CD14-positive monocyte (primary cell): ENCODE measurements around the gene FADS1. TPM values are rescaled to one million over a fixed set of nuclear protein-coding genes. Genes with fewer than 3 reads are reported as not detected.
A peak's percentile ranks its signal among the peaks of the same experiment; 100 is the strongest.

Source experiments
- DNase-seq, 3 donors: peaks; one replicate each; pipeline ENCODE4 v3.0.0-alpha.2; 2011 to 2022
- H2AFZ ChIP-seq: 2 replicates; pipeline ENCODE4 v1.6.0; 2012; ENCODE audit warnings: mild to moderate bottlenecking, low read depth, low read length, inconsistent platforms; ENCODE audit not compliant: insufficient read depth, poor library complexity, severe bottlenecking
- H3K27ac ChIP-seq, 2 donors: 1 replicate in 1 of 2; 2 replicates in 1 of 2; pipeline ENCODE4 v1.5.1; 2012 to 2013; ENCODE audit warnings: low read length in 2 of 2, control low read depth in 1 of 2, inconsistent platforms in 1 of 2, low read depth in 1 of 2, mild to moderate bottlenecking in 1 of 2
- H3K27me3 ChIP-seq, 2 donors: one replicate each; pipeline versions ENCODE4 v1.6.0 to v1.6.1; 2011 to 2013; ENCODE audit warnings: low read length in 2 of 2; ENCODE audit not compliant: control insufficient read depth in 2 of 2, insufficient read depth in 2 of 2
- H3K36me3 ChIP-seq, 2 donors: replicated peaks in 1 of 2; 1 replicate in 1 of 2; 2 replicates in 1 of 2; pipeline versions ENCODE4 v1.5.1 to v1.6.1; 2012 to 2013; ENCODE audit warnings: low read length in 2 of 2, control low read depth in 1 of 2, inconsistent platforms in 1 of 2, mild to moderate bottlenecking in 1 of 2; ENCODE audit not compliant: insufficient read depth in 2 of 2, control insufficient read depth in 1 of 2
- H3K4me1 ChIP-seq, 2 donors: 1 replicate in 1 of 2; 2 replicates in 1 of 2; pipeline versions ENCODE4 v1.5.1 to v1.6.1; 2012 to 2013; ENCODE audit warnings: low read length in 2 of 2, control low read depth in 1 of 2, inconsistent platforms in 1 of 2, mild to moderate bottlenecking in 1 of 2, moderate library complexity in 1 of 2; ENCODE audit not compliant: insufficient read depth in 2 of 2, control insufficient read depth in 1 of 2
- H3K4me2 ChIP-seq: replicated peaks from 2 replicates; pipeline ENCODE3; 2012; ENCODE audit warnings: low read length, moderate library complexity, mild to moderate bottlenecking; ENCODE audit not compliant: poor library complexity, severe bottlenecking; ENCODE audit errors: extremely low read depth
- H3K4me3 ChIP-seq, 3 experiments: fragments of 200-600 bp in 1 of 3; sonication (generic) in 1 of 3; replicated peaks in 1 of 3; 1 replicate in 2 of 3; 2 replicates in 1 of 3; pipeline ENCODE4 v1.5.1; 2011 to 2013; ENCODE audit warnings: low read length in 3 of 3, mild to moderate bottlenecking in 3 of 3, control low read depth in 2 of 3, low read depth in 2 of 3, inconsistent platforms in 1 of 3, moderate library complexity in 1 of 3
- H3K79me2 ChIP-seq: 2 replicates; pipeline ENCODE4 v1.6.0; 2012; ENCODE audit warnings: mild to moderate bottlenecking, control low read depth, inconsistent platforms, low read length, moderate library complexity; ENCODE audit not compliant: insufficient read depth
- H3K9ac ChIP-seq: 2 replicates; pipeline ENCODE4 v1.6.0; 2017; ENCODE audit warnings: low read length, mild to moderate bottlenecking; ENCODE audit not compliant: insufficient read depth, poor library complexity, severe bottlenecking
- H3K9me3 ChIP-seq, 2 donors: replicated peaks in 1 of 2; 1 replicate in 1 of 2; 2 replicates in 1 of 2; pipeline versions ENCODE4 v1.5.1 to v1.6.1; 2012 to 2013; ENCODE audit warnings: low read length in 2 of 2, control low read depth in 1 of 2; ENCODE audit not compliant: control insufficient read depth in 1 of 2, insufficient read depth in 1 of 2
- H4K20me1 ChIP-seq: 2 replicates; pipeline ENCODE4 v1.6.0; 2012; ENCODE audit warnings: mild to moderate bottlenecking, low read length, control low read depth, moderate library complexity; ENCODE audit not compliant: insufficient read depth
- H3K27ac Mint-ChIP-seq, 7 donors: one replicate each; pipeline ENCODE4 v1.8.0; 2020; ENCODE audit warnings: mild to moderate bottlenecking in 7 of 7, mixed read lengths in 7 of 7, moderate library complexity in 6 of 7, inconsistent platforms in 2 of 7
- H3K27me3 Mint-ChIP-seq, 3 donors: one replicate each; pipeline ENCODE4 v1.8.0; 2021 to 2022; ENCODE audit warnings: low read depth in 3 of 3, mild to moderate bottlenecking in 3 of 3, mixed read lengths in 3 of 3, moderate library complexity in 3 of 3, inconsistent platforms in 1 of 3
- H3K36me3 Mint-ChIP-seq, 2 donors: one replicate each; pipeline ENCODE4 v1.8.0; 2020; ENCODE audit warnings: mixed read lengths in 2 of 2, inconsistent platforms in 1 of 2, mild to moderate bottlenecking in 1 of 2
- H3K4me1 Mint-ChIP-seq: one replicate; pipeline ENCODE4 v1.8.0; 2020; ENCODE audit warnings: mild to moderate bottlenecking, mixed read lengths
- H3K4me3 Mint-ChIP-seq, 2 donors: one replicate each; pipeline ENCODE4 v1.8.0; 2020; ENCODE audit warnings: mild to moderate bottlenecking in 2 of 2, mixed read lengths in 2 of 2, moderate library complexity in 1 of 2
- H3K9me3 Mint-ChIP-seq, 7 donors: one replicate each; pipeline ENCODE4 v1.8.0; 2020 to 2022; ENCODE audit warnings: mixed read lengths in 7 of 7, mild to moderate bottlenecking in 6 of 7, moderate library complexity in 6 of 7, inconsistent platforms in 2 of 7
- WGBS: methylation state at CpG from one replicate; pipeline ENCODE4 v1.1.5; 2013; ENCODE audit warnings: missing lambda C conversion rate; ENCODE audit not compliant: insufficient coverage; 5-methylcytosine and 5-hydroxymethylcytosine counted together
- intact Hi-C, 2 donors: fragments of 100-400 bp; cut with micrococcal nuclease; formaldehyde crosslinking; loops; one replicate each; pipeline versions ENCODE4 v1.15.0 to v1.15.1; 2023
- polyA plus RNA-seq, 3 donors: library from polyadenylated mRNA; depleted of rRNA in 1 of 3; unstranded in 2 of 3; stranded (reverse) in 1 of 3; fragments of 300-500 nt in 2 of 3; fragments of >200 nt in 1 of 3; fragmentation: Illumina TruSeq in 2 of 3; gene quantifications; 1 replicate in 2 of 3; 2 replicates in 1 of 3; pipeline ENCODE4 v1.2.3, GENCODE V29; 2012 to 2021
- TF ChIP-seq, protein P1 (sequence below): fragments of 200-600 bp; IDR thresholded peaks from one replicate; pipeline ENCODE4 v1.8.0; 2022; ENCODE audit warnings: antibody characterized with exemption, mild to moderate bottlenecking

FADS1 gene
- polyA plus RNA-seq, 3 donors, result 10.6 to 31.8 (median 29.2) TPM

DNA sequence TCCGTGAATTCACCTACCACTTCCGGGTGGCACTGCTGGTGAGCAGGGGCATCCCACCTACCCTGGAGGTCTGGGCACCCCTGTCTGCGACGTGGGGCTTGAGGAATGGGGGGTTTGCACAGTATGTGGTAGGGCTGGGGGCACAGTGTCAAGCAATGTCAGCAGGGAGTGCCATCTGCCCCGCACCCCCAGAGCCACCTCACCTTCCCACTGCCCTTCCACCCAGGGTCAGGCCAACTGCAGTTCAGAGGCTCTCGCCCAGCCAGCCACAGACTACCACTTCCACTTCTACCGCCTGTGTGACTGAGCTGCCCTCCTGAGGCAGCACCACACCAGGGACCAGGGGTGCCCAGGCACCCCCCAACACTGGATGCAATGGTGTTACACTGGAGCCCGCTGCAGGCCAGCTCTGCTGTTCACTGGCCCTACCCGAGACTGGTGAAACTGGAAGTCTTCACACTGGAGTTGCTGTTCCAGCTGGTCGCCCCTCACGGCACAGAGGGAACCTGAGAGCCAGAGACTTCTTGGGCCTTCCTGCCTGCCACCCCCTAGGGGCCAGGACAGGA is 30.9 kb downstream of the FADS1 start:
- TF ChIP-seq, protein P1, sequence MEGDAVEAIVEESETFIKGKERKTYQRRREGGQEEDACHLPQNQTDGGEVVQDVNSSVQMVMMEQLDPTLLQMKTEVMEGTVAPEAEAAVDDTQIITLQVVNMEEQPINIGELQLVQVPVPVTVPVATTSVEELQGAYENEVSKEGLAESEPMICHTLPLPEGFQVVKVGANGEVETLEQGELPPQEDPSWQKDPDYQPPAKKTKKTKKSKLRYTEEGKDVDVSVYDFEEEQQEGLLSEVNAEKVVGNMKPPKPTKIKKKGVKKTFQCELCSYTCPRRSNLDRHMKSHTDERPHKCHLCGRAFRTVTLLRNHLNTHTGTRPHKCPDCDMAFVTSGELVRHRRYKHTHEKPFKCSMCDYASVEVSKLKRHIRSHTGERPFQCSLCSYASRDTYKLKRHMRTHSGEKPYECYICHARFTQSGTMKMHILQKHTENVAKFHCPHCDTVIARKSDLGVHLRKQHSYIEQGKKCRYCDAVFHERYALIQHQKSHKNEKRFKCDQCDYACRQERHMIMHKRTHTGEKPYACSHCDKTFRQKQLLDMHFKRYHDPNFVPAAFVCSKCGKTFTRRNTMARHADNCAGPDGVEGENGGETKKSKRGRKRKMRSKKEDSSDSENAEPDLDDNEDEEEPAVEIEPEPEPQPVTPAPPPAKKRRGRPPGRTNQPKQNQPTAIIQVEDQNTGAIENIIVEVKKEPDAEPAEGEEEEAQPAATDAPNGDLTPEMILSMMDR, result no peak
- peaks cover 2% of the 10 kb centered on the region for H3K4me1 Mint-ChIP-seq
- no peak for DNase-seq
- H3K9me3 Mint-ChIP-seq, result peaks cover 0 to 2% (median 0%) of the 10 kb centered on the region in 7 donors
- H3K27me3 Mint-ChIP-seq, result peaks cover 0 to 3% (median 0%) of the 10 kb centered on the region in 3 donors
- H3K9ac ChIP-seq, result no peak overlapping the region
- no peak overlapping the region for H3K4me3 Mint-ChIP-seq
- intact Hi-C loops, result no loop called here
- no peak overlapping the region for H3K4me2 ChIP-seq
- no peaks in the 10 kb centered on the region for H3K9me3 ChIP-seq
- peaks cover 60 to 70% of the 10 kb centered on the region in 2 donors for H3K36me3 Mint-ChIP-seq
- H2AFZ ChIP-seq, result no peak overlapping the region
- H3K36me3 ChIP-seq, result peaks cover 52 to 67% of the 10 kb centered on the region in 2 donors
- peaks cover 5% of the 10 kb centered on the region for H4K20me1 ChIP-seq
- peaks cover 15% of the 10 kb centered on the region for H3K79me2 ChIP-seq
- 89% methylated on average over 7 of the region's 11 CpGs for WGBS
- H3K27ac ChIP-seq, result no peak overlapping the region
- H3K4me3 ChIP-seq, result no peak overlapping the region
- no peaks in the 10 kb centered on the region for H3K27me3 ChIP-seq
- H3K4me1 ChIP-seq, result no peaks in the 10 kb centered on the region
- H3K27ac Mint-ChIP-seq, result peak overlapping the region in 1 of 7 donors; percentile 61

DNA sequence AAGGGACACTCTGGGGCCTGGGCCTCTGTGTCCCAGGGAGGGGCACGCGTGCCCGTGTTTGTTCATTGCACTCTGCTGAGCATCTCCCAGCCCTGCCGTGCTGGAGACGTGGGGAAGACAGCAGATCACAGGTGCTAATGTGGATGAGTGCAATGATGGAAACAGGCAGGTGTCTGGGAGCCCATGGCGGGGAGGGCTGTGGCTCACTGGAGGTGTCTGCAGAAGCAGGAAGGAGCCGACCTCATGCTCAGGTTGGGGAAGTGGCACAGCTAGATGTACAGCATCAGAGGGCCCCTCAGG is 32.3 kb downstream of the FADS1 start:
- Mint-ChIP-seq H3K27ac (peak overlapping the region in 1 of 7 donors; percentile 17), H3K27me3 (peaks cover 0 to 3% (median 3%) of the 10 kb centered on the region in 3 donors), H3K36me3 (peaks cover 50 to 61% of the 10 kb centered on the region in 2 donors), H3K4me1 (peaks cover 2% of the 10 kb centered on the region), H3K9me3 (peaks cover 0 to 2% (median 0%) of the 10 kb centered on the region in 7 donors), H3K4me3 (no peak overlapping the region)
- intact Hi-C loops, result no loop called here
- H3K79me2 ChIP-seq, result peaks cover 6% of the 10 kb centered on the region
- peaks cover 5% of the 10 kb centered on the region for H4K20me1 ChIP-seq
- no peak overlapping the region for H3K27ac ChIP-seq
- H3K9ac ChIP-seq, result no peak overlapping the region
- DNase-seq, result no peak
- no peak overlapping the region for H3K4me3 ChIP-seq
- H3K4me1 ChIP-seq, result no peaks in the 10 kb centered on the region
- peaks cover 43 to 54% of the 10 kb centered on the region in 2 donors for H3K36me3 ChIP-seq
- TF ChIP-seq, protein P1, result no peak
- H3K9me3 ChIP-seq, result no peaks in the 10 kb centered on the region
- no peak overlapping the region for H3K4me2 ChIP-seq
- no peaks in the 10 kb centered on the region for H3K27me3 ChIP-seq
- WGBS, result 83% methylated on average over 7 of the region's 7 CpGs
- no peak overlapping the region for H2AFZ ChIP-seq
